ENCODE results near the gene COLGALT1.

Gene COLGALT1

DNA sequence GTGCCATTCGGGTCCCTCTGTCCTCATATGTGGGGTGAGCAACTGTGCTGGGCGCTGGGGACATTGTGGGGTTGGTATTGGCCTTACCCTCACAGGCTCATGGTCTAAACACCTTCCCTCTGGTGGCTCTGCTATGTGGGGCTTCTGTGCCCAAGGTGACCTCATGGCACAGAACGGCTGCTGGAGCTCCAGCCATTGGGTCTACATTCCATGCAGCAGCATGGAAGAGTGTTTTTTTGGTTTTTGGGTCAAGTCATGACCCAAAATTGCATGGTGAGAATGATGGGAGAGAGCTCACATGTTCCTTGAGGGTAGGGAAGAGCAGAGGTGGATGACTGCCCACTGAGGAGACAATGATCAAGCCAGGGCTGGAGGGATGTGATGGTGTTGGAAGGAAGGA lies 26.8 kb upstream of the COLGALT1 start:
- no peak overlapping the region for H3K4me3 ChIP-seq (replicated peaks; ENCODE audit: insufficient read depth, low read length)
- no peaks in the 10 kb centered on the region for H3K27me3 ChIP-seq (ENCODE audit: insufficient read depth, poor library complexity, severe bottlenecking)
- H3K27ac ChIP-seq (replicated peaks), result no peak overlapping the region
- DNase-seq (ENCODE audit: low read depth in 1 of 2, low spot score in 1 of 2), result no peak
- TF ChIP-seq, protein P1, sequence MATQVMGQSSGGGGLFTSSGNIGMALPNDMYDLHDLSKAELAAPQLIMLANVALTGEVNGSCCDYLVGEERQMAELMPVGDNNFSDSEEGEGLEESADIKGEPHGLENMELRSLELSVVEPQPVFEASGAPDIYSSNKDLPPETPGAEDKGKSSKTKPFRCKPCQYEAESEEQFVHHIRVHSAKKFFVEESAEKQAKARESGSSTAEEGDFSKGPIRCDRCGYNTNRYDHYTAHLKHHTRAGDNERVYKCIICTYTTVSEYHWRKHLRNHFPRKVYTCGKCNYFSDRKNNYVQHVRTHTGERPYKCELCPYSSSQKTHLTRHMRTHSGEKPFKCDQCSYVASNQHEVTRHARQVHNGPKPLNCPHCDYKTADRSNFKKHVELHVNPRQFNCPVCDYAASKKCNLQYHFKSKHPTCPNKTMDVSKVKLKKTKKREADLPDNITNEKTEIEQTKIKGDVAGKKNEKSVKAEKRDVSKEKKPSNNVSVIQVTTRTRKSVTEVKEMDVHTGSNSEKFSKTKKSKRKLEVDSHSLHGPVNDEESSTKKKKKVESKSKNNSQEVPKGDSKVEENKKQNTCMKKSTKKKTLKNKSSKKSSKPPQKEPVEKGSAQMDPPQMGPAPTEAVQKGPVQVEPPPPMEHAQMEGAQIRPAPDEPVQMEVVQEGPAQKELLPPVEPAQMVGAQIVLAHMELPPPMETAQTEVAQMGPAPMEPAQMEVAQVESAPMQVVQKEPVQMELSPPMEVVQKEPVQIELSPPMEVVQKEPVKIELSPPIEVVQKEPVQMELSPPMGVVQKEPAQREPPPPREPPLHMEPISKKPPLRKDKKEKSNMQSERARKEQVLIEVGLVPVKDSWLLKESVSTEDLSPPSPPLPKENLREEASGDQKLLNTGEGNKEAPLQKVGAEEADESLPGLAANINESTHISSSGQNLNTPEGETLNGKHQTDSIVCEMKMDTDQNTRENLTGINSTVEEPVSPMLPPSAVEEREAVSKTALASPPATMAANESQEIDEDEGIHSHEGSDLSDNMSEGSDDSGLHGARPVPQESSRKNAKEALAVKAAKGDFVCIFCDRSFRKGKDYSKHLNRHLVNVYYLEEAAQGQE (IDR thresholded peaks at IDR 0.05; ENCODE audit: insufficient replicate concordance, low read depth), result no peak
- no peak for TF ChIP-seq CTCF (IDR thresholded peaks at IDR 0.05; ENCODE audit: insufficient read depth, low read length)

DNA sequence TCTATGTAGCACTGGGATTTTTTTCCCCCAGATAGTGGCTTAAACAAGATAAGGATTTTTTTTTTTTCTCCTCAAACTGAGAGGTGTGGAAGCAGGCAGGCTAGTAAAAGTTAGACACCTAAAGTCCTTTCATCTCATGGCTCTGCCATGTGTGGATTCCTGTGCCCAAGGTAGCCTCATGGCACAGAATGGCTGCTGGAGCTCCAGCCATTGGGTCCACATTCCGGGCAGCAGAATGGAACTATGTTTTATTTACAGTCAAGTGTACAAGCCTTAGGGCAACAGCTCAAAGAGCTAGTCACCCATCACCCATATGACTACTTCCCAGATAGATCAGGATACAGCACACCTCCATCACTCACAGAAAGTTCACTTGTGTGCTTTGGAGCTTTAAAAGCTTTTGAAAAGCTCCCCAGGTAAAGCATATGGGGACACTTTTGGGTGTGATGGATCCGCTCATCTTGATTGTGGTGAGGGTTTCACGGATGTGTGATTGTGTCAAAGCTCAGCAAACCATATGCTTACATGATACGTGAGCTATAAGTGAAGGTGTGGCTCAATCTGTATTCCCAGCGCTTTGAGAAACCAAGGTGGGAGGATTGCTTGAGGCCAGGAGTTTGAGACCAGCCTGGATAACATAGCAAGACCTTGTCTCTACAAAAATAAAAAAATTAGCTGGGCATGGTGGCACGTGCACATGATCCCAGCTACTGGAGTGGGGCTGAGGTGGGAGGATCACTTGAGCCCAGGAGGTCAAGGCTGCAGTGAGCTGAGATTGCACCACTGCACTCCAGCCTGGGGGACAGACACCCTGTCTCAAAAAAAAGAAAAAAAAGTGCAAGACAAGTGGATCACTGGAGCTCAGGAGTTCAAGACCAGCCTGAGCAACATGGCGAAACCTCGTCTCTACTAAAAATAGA lies 25.9 kb upstream of the COLGALT1 start:
- DNase-seq (ENCODE audit: low read depth in 1 of 2, low spot score in 1 of 2), result no peak
- Histone ChIP-seq H3K27me3 (ENCODE audit: insufficient read depth, poor library complexity, severe bottlenecking) (no peaks in the 10 kb centered on the region), H3K4me3 (replicated peaks; ENCODE audit: insufficient read depth, low read length) (no peak overlapping the region), H3K27ac (replicated peaks) (no peak overlapping the region)
- no peak for TF ChIP-seq POLR2AphosphoS5 (IDR thresholded peaks at IDR 0.05; ENCODE audit: low read depth)
- TF ChIP-seq GABPA (IDR thresholded peaks at IDR 0.05; ENCODE audit: low read depth), result no peak
- TF ChIP-seq SPI1 (IDR thresholded peaks at IDR 0.05; ENCODE audit: borderline replicate concordance, low read depth), result no peak
- TF ChIP-seq, protein P1 (IDR thresholded peaks at IDR 0.05; ENCODE audit: insufficient replicate concordance, low read depth), result no peak
- TF ChIP-seq CTCF (IDR thresholded peaks at IDR 0.05; ENCODE audit: insufficient read depth, low read length), result no peak

- no peak for DNase-seq (ENCODE audit: low read depth in 1 of 2, low spot score in 1 of 2)
- no peaks in the 10 kb centered on the region for H3K27me3 ChIP-seq (ENCODE audit: insufficient read depth, poor library complexity, severe bottlenecking)
- TF ChIP-seq, protein P1 (IDR thresholded peaks at IDR 0.05; ENCODE audit: insufficient replicate concordance, low read depth), result no peak
- no peak for TF ChIP-seq POLR2AphosphoS5 (IDR thresholded peaks at IDR 0.05; ENCODE audit: low read depth)
- TF ChIP-seq GABPA (IDR thresholded peaks at IDR 0.05; ENCODE audit: low read depth), result no peak
- no peak for TF ChIP-seq SPI1 (IDR thresholded peaks at IDR 0.05; ENCODE audit: borderline replicate concordance, low read depth)
- TF ChIP-seq CTCF (IDR thresholded peaks at IDR 0.05; ENCODE audit: insufficient read depth, low read length), result no peak
- no peak overlapping the region for H3K4me3 ChIP-seq (replicated peaks; ENCODE audit: insufficient read depth, low read length)
- H3K27ac ChIP-seq (replicated peaks), result no peak overlapping the region
These were observed 24.9 kb upstream of the COLGALT1 start for GRCh38 chr19:17530586-17530985.

All from HL-60 (cell line).